ENCODE data around the gene SCLT1. TPM values are rescaled to one million over a fixed set of nuclear protein-coding genes. Genes with fewer than 3 reads are reported as not detected.

SCLT1 gene
- polyA plus RNA-seq, 1 donor (not counting 4 experiments of a cell fraction or from before 2014, with no cell fraction given) = 5.8 TPM

- H2AFZ ChIP-seq (ENCODE audit: control insufficient read depth, low read length) = no peak overlapping the region
- H3K4me3 ChIP-seq (ENCODE audit: control insufficient read depth in 2 of 3, extremely low read depth in 1 of 3, insufficient read depth in 2 of 3, low read depth in 1 of 3, low read length in 3 of 3) = no peak overlapping the region
- FAIRE-seq (no peak), DNase-seq (ENCODE audit: low read depth, low spot score) (no peak)
- no peak overlapping the region for H3K27ac ChIP-seq (ENCODE audit: control insufficient read depth, insufficient read depth, low read length)
- no peak overlapping the region for H3K9ac ChIP-seq (ENCODE audit: control insufficient read depth, extremely low read depth, insufficient read depth, low read length)
- no peaks in the 10 kb centered on the region for H3K9me1 ChIP-seq (ENCODE audit: control insufficient read depth, extremely low read depth, insufficient read depth, low read length)
- H3K79me2 ChIP-seq (ENCODE audit: control insufficient read depth, insufficient read depth, low read length) = no peaks in the 10 kb centered on the region
- TF ChIP-seq CTCF (optimal IDR thresholded peaks at IDR 0.05 in 1 of 3, IDR thresholded peaks at IDR 0.05 in 1 of 3, conservative IDR thresholded peaks at IDR 0.05 in 1 of 3; ENCODE audit: extremely low read depth in 1 of 3, insufficient read depth in 2 of 3, low read length in 3 of 3) (no peak), EZH2 (IDR thresholded peaks at IDR 0.05; ENCODE audit: low read length) (no peak)
- H4K20me1 ChIP-seq (ENCODE audit: control insufficient read depth, extremely low read depth, insufficient read depth, low read length) = no peaks in the 10 kb centered on the region
- H3K4me1 ChIP-seq (ENCODE audit: control insufficient read depth, extremely low read depth, insufficient read depth, low read length) = no peaks in the 10 kb centered on the region
- no peaks in the 10 kb centered on the region for H3K27me3 ChIP-seq (ENCODE audit: control insufficient read depth, extremely low read depth, insufficient read depth, low read length)
- H3K4me2 ChIP-seq (ENCODE audit: control insufficient read depth, extremely low read depth, insufficient read depth, low read depth, low read length) = no peak overlapping the region
- H3K9me3 ChIP-seq (ENCODE audit: control insufficient read depth, low read depth, low read length) = no peaks in the 10 kb centered on the region
- dilution Hi-C loops (cut with MboI; ENCODE audit: extremely low pct_ligation_motif_present, low sequenced_read_pairs) = no loop called here
- H3K36me3 ChIP-seq (ENCODE audit: control insufficient read depth in 2 of 2, extremely low read depth in 1 of 2, insufficient read depth in 2 of 2, low read length in 2 of 2) = peaks cover 6 to 13% of the 10 kb centered on the region in 2 experiments
Observed at GRCh38 chr4:128844931-128845330, 248.4 kb downstream of the SCLT1 start.

- Histone ChIP-seq H4K20me1 (ENCODE audit: control insufficient read depth, extremely low read depth, insufficient read depth, low read length) (no peaks in the 10 kb centered on the region), H3K4me2 (ENCODE audit: control insufficient read depth, extremely low read depth, insufficient read depth, low read depth, low read length) (no peak overlapping the region), H3K4me1 (ENCODE audit: control insufficient read depth, extremely low read depth, insufficient read depth, low read length) (no peaks in the 10 kb centered on the region), H3K9me3 (ENCODE audit: control insufficient read depth, low read depth, low read length) (no peaks in the 10 kb centered on the region), H3K27ac (ENCODE audit: control insufficient read depth, insufficient read depth, low read length) (no peak overlapping the region), H3K9ac (ENCODE audit: control insufficient read depth, extremely low read depth, insufficient read depth, low read length) (no peak overlapping the region), H3K9me1 (ENCODE audit: control insufficient read depth, extremely low read depth, insufficient read depth, low read length) (no peaks in the 10 kb centered on the region), H2AFZ (ENCODE audit: control insufficient read depth, low read length) (no peak overlapping the region), H3K36me3 (ENCODE audit: control insufficient read depth in 2 of 2, extremely low read depth in 1 of 2, insufficient read depth in 2 of 2, low read length in 2 of 2) (no peaks in the 10 kb centered on the region), H3K4me3 (ENCODE audit: control insufficient read depth in 2 of 3, extremely low read depth in 1 of 3, insufficient read depth in 2 of 3, low read depth in 1 of 3, low read length in 3 of 3) (no peak overlapping the region), H3K79me2 (ENCODE audit: control insufficient read depth, insufficient read depth, low read length) (peaks cover 2% of the 10 kb centered on the region), H3K27me3 (ENCODE audit: control insufficient read depth, extremely low read depth, insufficient read depth, low read length) (no peaks in the 10 kb centered on the region)
- DNase-seq (ENCODE audit: low read depth, low spot score) (no peak), FAIRE-seq (no peak)
- dilution Hi-C loops (cut with MboI; ENCODE audit: extremely low pct_ligation_motif_present, low sequenced_read_pairs) = no loop called here
- TF ChIP-seq EZH2 (IDR thresholded peaks at IDR 0.05; ENCODE audit: low read length) = no peak
- TF ChIP-seq CTCF (optimal IDR thresholded peaks at IDR 0.05 in 1 of 3, IDR thresholded peaks at IDR 0.05 in 1 of 3, conservative IDR thresholded peaks at IDR 0.05 in 1 of 3; ENCODE audit: extremely low read depth in 1 of 3, insufficient read depth in 2 of 3, low read length in 3 of 3) = no peak
Observed at GRCh38 chr4:128841402-128841801, 251.9 kb downstream of the SCLT1 start.

All from keratinocyte (primary cell).